Dermis microvascular lymphatic vessel endothelial cell (primary cell): ENCODE data around the gene PTMS. TPM values are rescaled to one million over a fixed set of nuclear protein-coding genes. Genes with fewer than 3 reads are reported as not detected.

Experiments used
- DNase-seq, 2 donors: peaks; one replicate each; pipeline versions ENCODE4 v3.0.0 to v3.0.0-alpha.2; 2010; ENCODE audit warnings: low read depth in 2 of 2
- total RNA-seq: library from RNA; depleted of rRNA; stranded (reverse); fragments of >200 nt; gene quantifications from 2 replicates; pipeline ENCODE4 v1.2.1, GENCODE V29; 2014

The PTMS gene
- total RNA-seq, 1 donor from 2014 or later = 43.3 TPM

DNA sequence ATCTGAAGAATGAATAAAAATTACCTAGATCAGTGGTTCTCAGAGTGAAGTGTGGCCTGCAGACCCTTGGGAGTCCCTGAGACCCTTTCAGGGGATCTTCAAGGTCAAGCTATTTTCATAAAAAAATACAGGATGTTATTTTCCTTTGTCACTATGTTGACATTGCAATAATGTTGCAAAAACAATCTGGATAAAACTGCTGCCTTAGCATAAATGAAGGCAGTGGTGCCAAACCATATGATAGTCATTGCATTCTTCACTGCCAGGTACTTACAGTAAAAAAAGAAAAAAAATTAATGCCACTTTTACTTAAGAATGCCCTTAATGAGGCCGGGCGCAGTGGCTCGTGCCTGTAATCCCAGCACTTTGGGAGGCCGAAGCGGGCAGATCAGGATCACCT lies 21.1 kb downstream of the PTMS start:
- DNase-seq = no peak

DNA sequence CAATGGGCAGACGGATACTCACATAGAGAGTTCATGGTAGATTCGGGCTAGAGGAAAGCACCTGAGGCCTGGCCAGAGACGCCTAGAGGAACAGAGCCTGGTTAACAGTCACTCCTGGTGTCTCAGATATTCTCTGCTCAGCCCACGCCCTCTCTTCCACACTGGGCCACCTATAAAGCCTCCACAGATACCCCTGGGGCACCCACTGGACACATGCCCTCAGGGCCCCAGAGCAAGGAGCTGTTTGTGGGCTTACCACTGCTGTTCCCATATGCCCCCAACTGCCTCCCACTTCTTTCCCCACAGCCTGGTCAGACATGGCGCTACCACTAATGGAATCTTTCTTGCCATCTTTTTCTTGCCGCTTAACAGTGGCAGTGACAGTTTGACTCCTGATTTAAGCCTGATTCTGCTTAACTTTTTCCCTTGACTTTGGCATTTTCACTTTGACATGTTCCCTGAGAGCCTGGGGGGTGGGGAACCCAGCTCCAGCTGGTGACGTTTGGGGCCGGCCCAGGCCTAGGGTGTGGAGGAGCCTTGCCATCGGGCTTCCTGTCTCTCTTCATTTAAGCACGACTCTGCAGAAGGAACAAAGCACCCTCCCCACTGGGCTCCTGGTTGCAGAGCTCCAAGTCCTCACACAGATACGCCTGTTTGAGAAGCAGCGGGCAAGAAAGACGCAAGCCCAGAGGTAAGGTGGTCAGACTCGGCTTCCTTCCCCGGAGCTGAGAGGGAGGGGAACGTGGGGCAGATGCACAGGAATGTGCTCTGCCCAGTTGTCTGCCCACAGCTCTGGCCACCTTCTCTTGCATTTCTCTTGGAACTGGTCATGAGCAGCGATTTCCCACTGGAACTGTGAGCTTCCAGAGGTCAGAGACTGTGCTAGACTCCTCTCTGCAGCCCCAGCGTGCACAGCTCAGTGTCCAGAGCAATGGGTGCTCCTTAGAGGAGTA lies 23.1 kb downstream of the PTMS start, which contains the start of gene CD4:
CD4 (plus strand) TSS at position 557 of the 953 bp plus-strand sequence. CDS start 10,611 bp downstream, outside the sequence.
- no peak for DNase-seq

DNA sequence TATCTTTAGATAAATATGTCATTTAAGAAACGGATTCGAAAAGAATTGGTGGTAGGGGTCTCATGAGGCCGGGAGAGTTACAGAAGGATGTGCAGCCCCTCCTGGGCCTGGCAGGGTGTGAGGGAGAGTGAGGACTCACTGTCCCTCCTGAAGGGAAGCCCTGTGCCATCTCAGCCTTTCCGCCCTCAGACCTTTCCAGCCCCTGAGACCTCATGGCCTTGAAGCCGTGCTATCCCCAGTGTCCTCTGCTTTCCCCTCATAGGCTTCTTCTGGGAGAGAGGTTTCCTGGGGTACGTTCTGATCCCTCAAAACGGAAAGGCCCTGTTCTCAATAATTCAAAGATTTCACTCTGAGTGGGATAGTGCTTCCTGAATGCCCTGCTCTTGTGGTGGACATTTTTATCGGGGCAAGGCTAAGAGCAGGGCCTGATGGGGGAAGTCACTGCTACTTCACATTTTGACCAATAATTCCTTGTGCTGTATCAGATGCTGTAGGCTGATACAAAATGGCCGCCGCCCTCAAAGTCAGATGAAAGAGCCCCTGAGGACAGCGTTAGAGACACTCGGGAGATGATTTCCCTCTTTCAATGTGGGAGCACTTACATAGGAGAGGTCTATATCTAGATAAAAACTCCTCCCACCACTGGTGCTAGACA lies 24.5 kb downstream of the PTMS start:
- no peak for DNase-seq

DNA sequence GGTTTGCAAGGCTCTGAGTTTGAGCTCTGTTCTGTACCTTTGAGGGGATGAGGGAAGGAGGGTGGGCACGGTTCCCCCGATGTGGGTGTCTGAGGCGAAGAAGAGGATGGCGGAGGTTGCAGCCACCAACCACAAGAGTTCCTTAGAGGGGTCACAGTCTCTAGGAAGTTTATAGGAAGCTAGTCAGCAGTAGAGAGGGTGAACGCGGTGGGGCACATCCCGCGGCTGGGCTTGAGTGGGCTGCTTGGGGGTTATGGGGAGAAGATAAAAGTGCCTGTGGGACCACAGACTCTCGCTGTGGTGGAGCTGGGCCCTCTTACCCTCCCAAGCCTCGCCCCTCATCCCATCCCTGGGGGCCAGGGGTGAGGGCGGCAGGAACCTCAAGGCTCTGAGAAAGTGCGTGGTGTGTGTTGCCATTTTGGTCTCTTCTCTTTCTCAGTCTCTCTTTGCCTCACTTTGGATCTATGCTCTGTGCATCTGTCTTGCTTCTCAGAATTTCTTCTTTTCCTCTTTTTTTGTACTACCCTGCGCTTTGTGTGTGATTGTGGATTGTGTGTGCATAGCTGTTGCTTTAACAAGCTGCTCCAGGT lies 25.9 kb downstream of the PTMS start:
- DNase-seq = no peak

DNA sequence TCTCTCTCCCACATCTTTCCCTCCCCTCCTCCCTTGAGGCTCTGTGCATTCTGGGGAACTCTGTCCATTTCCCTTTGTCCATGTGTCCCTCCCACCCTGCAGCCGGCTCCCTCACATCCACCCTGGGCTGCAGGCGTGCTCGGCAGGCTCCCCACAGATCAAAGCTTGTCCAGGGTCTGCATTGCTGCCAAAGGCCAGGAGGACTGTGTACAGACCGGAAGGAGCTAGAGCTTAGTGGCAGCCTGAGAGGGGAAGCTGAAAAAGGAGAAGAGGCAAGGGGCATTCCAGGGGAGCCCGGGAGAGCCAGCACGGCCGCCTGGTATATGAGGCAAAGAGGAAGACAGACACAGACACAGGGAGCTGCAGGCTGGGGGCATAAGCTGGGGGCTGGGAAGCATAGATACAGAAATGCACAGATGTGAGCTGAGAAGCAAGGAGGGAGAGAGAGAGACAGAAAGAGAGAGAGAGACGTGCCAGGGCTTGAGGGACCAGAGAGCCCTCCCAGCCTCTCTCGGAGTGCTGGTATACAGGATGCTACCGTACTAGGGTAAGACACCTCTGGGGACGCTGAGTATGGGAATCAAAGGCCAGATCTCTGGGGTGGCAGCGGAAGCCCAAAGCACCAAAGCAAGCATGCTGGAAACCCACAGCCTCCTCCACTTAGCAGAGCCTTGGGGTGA lies 26.5 kb downstream of the PTMS start:
- no peak for DNase-seq

DNA sequence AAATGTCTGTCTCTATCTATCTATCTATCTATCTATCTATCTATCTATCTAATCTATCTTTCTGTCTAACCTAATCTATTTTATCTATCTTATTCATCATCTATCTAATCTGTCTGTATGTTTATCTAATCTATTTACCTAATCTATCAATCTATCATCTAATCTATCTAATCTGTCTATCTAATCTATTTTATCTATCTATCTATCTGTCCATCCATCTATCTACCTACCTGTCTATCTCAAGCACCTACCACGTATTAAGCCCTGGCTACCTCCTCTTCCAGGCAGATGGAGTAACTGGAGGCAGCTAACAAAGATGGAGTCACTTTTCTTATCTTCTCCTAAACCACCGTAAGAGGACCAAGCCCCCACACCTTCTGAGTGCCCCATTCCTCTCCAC lies 28.9 kb downstream of the PTMS start:
- no peak for DNase-seq

DNA sequence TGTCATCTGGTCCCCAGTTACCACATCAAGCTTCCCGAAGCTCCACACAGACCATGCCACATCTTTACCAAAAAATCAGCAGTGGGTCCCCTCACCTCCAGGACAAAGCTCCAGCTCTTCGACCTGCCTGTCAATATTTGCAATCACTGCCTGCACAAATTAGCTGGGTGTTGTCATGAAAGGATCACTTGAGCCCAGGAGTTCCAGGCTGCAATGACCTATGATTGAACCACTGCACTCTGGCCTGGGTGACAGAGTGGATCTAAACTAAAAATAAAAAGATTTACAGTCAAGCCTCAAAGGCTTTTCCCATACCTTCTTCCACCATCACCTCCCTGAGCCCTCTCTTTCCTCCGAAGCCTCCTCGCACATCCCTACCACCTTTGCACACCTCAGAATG lies 30.4 kb downstream of the PTMS start:
- no peak for DNase-seq

DNA sequence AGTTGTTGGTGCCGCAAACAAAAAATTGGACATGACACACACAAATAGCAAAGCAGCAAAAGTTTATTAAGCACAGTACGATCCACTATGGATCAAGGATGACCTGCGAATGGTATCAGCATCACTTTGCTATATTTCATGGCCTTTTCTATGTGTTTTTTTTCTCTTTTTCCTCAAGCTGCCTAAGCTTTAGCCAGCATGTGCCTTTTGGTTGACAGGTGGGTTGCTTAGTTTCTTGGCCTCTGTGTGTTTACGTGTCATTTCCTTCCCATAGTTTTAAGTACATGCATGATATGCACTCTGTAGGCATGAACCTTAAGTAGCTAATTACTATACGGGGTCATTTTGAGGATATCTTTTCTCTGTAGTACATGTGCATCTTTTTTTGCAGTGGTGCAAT lies 33.0 kb downstream of the PTMS start:
- DNase-seq = no peak

DNA sequence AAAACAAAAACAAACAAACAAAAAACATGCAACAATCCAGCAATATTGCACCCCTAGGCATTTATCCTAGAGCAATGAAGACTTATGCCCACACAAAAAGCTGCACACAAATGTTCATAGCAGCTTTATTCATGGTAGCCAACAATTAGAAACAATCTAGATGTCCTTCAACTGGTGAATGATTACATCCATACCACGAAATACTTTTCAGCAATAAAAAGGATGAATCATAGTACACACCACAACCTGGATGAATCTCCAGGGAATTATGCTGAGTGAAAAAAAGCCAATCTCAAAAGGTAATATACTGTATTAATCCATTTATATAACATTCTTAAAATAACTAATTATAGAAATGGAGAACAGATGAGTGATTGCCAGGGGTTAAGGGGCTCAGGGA lies 41.0 kb downstream of the PTMS start:
- no peak for DNase-seq

DNA sequence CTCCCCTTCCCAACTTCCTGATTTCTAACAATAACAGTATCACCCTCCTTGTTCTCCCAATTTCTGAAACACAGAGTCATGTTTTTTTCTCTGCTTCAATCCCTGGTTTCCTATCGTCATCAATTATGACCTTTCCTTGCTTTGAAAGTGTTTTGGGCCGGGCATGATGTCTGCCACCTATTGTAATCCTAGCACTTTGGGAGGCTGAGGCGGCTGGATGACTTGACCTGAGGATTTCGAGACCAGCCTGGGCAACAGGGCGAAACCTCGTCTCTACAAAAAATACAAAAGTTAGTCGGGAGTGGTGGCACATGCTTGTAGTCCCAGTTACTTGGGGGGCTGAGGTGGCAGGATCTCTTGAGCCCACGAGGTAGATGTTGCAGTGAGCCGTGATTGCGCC lies 42.9 kb downstream of the PTMS start:
- DNase-seq = no peak

DNA sequence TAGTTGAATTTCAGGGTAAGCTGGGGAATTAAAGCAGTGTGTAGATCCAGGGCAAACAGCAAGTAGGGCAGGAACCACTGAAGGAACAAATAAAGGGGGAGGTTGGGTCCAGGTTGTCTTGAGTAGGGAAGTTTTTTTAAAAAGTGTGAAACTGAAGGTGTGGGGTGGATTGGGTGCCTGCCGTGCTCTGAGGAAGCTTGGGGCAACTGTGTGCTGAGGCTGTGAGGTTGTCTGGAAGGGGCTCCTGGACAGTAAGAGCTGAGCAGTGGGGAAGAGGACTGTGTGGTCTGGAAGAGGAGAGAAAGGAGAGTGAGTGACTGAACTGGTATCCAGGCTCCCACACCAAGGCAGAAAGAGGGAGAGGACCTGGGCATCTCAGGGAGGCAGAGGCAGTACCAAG lies 44.6 kb downstream of the PTMS start:
- no peak for DNase-seq

DNA sequence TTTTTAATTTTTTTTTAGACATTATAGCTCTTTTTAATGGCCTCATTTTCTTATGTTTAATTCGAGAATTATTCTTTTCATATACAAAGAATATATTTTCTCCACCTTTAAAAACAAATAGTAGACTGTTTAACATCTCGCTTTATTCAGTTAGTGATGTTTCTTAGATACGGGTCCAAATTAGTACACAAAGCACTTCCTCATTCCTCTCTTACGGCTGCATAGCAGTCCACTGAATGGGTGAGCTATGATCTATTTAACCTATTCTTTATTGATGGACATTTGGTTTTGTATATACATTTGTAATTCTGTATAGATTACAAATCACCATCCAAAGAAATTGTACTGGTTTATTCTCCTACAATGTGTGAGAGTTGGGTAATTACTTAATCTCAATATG lies 47.2 kb downstream of the PTMS start:
- DNase-seq = no peak

DNA sequence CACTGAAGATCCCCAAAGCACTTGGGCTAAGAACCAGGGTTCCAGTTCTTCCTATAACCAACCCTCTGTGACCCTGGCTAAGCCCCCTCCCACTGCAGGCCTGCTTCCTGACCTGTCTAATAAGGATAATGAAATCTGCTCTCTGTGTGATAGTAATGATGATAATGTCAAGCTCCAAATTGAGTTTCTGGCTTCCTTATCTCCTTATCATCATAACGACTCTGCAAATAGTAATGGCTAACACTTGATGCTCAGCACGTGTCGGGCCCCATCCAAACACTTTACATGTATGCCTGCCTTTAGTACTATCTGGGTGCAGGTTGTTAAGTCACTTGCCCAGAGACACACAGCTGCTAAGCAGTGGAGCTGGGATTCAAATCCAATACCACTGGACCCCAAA lies 50.4 kb downstream of the PTMS start:
- DNase-seq = no peak

DNA sequence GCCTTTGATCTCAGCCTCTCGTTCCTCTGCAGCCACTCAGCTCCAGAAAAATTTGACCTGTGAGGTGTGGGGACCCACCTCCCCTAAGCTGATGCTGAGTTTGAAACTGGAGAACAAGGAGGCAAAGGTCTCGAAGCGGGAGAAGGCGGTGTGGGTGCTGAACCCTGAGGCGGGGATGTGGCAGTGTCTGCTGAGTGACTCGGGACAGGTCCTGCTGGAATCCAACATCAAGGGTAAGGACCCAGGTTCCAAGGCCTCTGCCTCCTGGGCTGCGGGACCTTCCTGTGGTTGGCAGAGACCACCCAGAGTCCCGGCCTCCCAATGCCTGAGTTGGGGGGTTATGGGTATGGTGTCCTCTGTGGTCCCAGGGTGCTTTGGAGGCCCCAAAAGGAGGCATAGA lies 50.9 kb downstream of the PTMS start:
- no peak for DNase-seq

DNA sequence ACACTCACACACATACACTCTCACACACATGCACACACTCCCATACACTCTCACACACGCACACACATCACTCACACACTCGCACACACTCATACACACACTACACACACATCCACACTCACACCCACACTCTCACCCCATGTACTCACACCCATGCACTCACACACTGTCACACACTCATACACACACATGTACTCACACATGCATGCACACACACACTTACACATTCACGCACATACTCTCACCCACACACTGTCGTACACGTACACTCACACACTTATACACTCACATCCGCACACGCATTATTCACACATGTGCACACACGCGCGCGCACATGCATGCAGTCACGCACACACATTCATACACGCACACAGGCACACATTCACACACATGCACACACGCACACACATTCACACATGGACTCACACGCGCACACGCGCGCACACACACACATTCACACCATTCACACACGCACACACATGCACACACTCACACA lies 51.5 kb downstream of the PTMS start:
- DNase-seq = no peak

DNA sequence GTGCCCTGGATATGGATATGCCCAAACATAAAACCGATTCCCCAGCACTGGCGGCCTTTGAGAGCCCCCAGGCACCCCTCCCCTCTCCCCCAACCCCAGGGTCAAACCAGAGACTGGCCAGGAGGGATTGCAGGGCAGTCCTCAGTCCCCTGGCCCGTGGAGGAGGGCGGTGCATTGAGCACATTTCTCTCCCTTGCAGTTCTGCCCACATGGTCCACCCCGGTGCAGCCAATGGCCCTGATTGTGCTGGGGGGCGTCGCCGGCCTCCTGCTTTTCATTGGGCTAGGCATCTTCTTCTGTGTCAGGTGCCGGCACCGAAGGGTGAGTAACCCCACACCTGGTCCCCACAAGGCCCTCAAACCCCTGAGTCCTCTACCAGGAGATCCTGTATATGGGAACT lies 52.1 kb downstream of the PTMS start:
- no peak for DNase-seq

DNA sequence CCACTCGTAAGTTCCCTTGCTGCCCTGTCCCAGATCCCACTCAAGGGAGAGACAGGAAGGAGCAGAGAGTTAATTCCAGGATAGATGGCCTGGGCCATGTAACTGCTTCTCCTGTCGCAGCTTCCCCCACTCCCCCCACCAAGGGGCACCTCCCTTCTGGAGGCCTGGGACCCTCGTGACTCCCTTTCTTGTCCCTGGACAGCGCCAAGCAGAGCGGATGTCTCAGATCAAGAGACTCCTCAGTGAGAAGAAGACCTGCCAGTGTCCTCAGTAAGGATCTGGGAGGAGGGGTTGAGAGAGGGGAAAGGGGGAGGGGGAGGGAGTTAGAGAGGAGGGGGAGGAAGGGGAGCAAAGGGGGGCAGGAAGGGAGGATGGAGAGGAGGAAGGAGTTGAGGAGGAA lies 52.5 kb downstream of the PTMS start:
- DNase-seq = no peak

DNA sequence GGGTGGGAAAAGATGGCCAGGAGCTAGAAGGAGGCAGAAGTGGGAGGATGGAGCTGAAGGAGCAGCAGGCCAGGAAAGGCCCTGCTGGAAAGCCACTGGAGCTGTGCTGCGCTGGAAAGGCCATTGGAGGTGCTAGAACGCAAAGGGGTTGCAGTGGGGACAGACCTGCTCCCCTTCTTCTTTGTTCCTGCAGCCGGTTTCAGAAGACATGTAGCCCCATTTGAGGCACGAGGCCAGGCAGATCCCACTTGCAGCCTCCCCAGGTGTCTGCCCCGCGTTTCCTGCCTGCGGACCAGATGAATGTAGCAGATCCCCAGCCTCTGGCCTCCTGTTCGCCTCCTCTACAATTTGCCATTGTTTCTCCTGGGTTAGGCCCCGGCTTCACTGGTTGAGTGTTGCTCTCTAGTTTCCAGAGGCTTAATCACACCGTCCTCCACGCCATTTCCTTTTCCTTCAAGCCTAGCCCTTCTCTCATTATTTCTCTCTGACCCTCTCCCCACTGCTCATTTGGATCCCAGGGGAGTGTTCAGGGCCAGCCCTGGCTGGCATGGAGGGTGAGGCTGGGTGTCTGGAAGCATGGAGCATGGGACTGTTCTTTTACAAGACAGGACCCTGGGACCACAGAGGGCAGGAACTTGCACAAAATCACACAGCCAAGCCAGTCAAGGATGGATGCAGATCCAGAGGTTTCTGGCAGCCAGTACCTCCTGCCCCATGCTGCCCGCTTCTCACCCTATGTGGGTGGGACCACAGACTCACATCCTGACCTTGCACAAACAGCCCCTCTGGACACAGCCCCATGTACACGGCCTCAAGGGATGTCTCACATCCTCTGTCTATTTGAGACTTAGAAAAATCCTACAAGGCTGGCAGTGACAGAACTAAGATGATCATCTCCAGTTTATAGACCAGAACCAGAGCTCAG lies 53.2 kb downstream of the PTMS start:
- peak in 1 of 2 donors; percentile 26 for DNase-seq

DNA sequence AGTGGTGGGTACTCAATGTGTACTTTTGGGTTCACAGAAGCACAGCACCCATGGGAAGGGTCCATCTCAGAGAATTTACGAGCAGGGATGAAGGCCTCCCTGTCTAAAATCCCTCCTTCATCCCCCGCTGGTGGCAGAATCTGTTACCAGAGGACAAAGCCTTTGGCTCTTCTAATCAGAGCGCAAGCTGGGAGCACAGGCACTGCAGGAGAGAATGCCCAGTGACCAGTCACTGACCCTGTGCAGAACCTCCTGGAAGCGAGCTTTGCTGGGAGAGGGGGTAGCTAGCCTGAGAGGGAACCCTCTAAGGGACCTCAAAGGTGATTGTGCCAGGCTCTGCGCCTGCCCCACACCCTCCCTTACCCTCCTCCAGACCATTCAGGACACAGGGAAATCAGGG lies 54.0 kb downstream of the PTMS start:
- DNase-seq = no peak
